ENCODE results near the gene DIP2B. TPM values are rescaled to one million over a fixed set of nuclear protein-coding genes. Genes with fewer than 3 reads are reported as not detected.

Gene DIP2B
- total RNA-seq, 1 donor from 2014 or later, result 32.3 TPM

- Mint-ChIP-seq H3K27me3 (no peaks in the 10 kb centered on the region), H3K27ac (no peak overlapping the region), H3K9me3 (peaks cover 7% of the 10 kb centered on the region), H3K4me1 (peaks cover 8% of the 10 kb centered on the region), H3K36me3 (ENCODE audit: low read depth) (peaks cover 50% of the 10 kb centered on the region), H3K4me3 (no peak overlapping the region)
- ATAC-seq (ENCODE audit: low read depth) (no peak), DNase-seq (no peak)
- intact Hi-C loops (cut with micrococcal nuclease), result no loop called here
- ChIA-PET CTCF (no interaction called here), POLR2A (no interaction called here)
- TF ChIP-seq CTCF (IDR thresholded peaks at IDR 0.05), result no peak
Measured at GRCh38 chr12:50788561-50788960, 283.8 kb downstream of the DIP2B start.

DNA sequence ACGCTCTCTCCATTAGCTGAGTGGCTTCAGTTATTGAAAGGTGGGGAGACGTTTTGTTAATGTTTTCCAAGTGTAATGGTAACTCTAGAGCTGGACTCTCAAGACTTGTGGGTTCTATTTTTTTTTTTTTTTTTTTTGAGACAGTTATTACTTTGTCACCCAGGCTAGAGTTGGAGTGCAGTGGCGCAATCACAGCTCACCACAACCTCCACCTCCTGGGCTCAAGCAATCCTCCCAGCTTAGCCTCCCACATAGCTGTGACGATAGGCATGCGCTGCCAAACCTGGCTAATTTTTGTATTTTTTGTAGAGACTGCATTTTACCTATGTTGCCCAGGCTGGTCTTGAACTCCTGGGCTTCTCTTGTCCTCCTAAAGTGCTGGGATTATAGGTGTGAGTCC, 285.3 kb downstream of the DIP2B start:
- Mint-ChIP-seq H3K27me3 (no peaks in the 10 kb centered on the region), H3K9me3 (peaks cover 7% of the 10 kb centered on the region), H3K4me1 (peaks cover 8% of the 10 kb centered on the region), H3K36me3 (ENCODE audit: low read depth) (peaks cover 45% of the 10 kb centered on the region), H3K27ac (no peak overlapping the region), H3K4me3 (no peak overlapping the region)
- no peak for TF ChIP-seq CTCF (IDR thresholded peaks at IDR 0.05)
- ChIA-PET POLR2A (interaction anchor here (0.6 kb wide), 1 partner anchor 19 kb away, joined by 3 read pairs; no protein-coding TSS in a partner anchor), CTCF (no interaction called here)
- ATAC-seq (ENCODE audit: low read depth) (no peak), DNase-seq (no peak)
- intact Hi-C loops (cut with micrococcal nuclease), result no loop called here

Other genes starting within 250 kb of the DIP2B start
- gene LIMA1, start 221.5 kb upstream of the DIP2B start, total RNA-seq, result 5.7 and 6.7 TPM in 2 replicates
- gene FAM186A, start 108.4 kb upstream of the DIP2B start, total RNA-seq, result not detected in 2 replicates
- gene LARP4, start 104.1 kb upstream of the DIP2B start, total RNA-seq, result 48.2 and 56.3 TPM in 2 replicates

All from activated B cell treated with CpG ODN at 0.5 μM for 24 hours (primary cell).